Glomerular visceral epithelial cell (primary cell): ENCODE results near the gene SEPHS1.
A peak's percentile ranks its signal among the peaks of the same experiment; 100 is the strongest.
"Not testable (repeated sequence)": the region's sequence is repeated elsewhere in the genome, so short reads cannot be mapped to it uniquely, and the experiment has no call there.

Source experiments
- DNase-seq: peaks from one replicate; pipeline ENCODE4 v3.0.0-alpha.2; 2016; ENCODE audit errors: extremely low spot score

Gene SEPHS1

GRCh38 chr10:13291061-13291460 is 57.0 kb downstream of the SEPHS1 start:
- no peak for DNase-seq

- no peak for DNase-seq
Measured at GRCh38 chr10:13284050-13284449, 64.0 kb downstream of the SEPHS1 start.

- not testable (repeated sequence) for DNase-seq
Measured at GRCh38 chr10:13282348-13282747, 65.7 kb downstream of the SEPHS1 start.

GRCh38 chr10:13276749-13277365 is 71.2 kb downstream of the SEPHS1 start:
- DNase-seq, result no peak

GRCh38 chr10:13276146-13276545 is 71.9 kb downstream of the SEPHS1 start:
- DNase-seq, result not testable (repeated sequence)

- DNase-seq, result no peak
Measured at GRCh38 chr10:13272164-13272571, 75.9 kb downstream of the SEPHS1 start.

- peak; percentile 16 for DNase-seq
Measured at GRCh38 chr10:13271552-13272163, 76.4 kb downstream of the SEPHS1 start.

GRCh38 chr10:13270877-13271551 is 77.1 kb downstream of the SEPHS1 start:
- DNase-seq, result no peak

- DNase-seq, result no peak
Measured at GRCh38 chr10:13268841-13269240, 79.3 kb downstream of the SEPHS1 start.

- DNase-seq, result no peak
Measured at GRCh38 chr10:13268310-13268709, 79.8 kb downstream of the SEPHS1 start.
